Stimulated activated CD4-positive, alpha-beta T cell treated with anti-CD3 and anti-CD28 coated beads, Interleukin-12 subunit alpha, Interleukin-12 subunit beta, amount 100 ng/mL, for 4 hours (primary cell): ENCODE measurements around the gene C2CD4D.
"Not testable (repeated sequence)": the region's sequence is repeated elsewhere in the genome, so short reads cannot be mapped to it uniquely, and the experiment has no call there.

Source experiments
- DNase-seq: peaks from one replicate; pipeline ENCODE4 v3.0.0-alpha.2; 2020

C2CD4D gene

DNA sequence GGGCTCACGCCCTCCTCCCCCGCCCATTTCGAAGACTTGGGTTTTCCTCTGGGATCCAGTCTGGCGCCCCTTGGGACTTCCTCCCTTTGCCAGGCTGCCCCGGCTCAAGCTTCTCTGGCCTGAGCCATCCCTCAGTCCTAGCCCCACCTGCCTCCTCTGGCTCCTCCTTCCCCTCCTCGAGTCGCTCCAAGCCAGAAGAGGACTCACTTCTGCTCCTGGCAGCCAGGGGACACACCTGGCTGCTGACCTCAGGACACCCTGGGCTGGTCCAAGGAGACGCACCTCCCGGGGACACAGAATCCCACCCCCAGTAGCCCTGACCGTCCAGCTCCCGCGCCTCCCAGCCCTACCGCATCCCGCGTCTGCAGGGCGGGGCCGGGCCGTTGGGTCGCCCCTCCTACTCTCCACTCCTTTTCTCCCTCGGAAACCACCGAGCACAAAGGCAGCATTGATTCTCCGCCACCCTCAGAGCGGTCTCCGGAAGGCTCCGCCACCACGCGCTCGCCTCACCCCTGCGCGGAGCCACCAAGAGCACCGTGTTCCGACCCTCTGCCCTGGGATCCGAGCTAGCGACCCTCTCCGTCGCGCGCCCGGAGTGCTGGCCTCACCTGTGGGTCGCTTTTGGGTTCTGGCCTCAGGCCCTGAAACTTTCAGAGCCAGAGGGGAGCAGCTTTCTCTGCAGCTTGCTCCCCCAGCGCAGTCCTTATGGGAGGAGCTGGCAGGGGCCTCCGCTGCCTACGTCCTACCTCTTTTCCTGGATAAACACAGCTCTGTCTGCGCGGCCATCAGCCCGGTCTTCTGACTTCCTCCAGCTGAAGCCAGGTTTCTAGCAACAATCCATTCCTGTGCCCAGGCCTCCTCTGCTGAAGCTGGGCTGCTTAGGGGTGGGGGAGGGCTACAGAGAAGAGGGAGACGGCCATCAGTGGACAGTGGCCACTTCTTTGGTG is at the start of gene C2CD4D:
Gene C2CD4D, minus strand, starts transcription at position 364 of the 947 bp plus-strand sequence. CDS start 831 bp downstream, outside the sequence.
- peak; percentile 61 for DNase-seq

DNA sequence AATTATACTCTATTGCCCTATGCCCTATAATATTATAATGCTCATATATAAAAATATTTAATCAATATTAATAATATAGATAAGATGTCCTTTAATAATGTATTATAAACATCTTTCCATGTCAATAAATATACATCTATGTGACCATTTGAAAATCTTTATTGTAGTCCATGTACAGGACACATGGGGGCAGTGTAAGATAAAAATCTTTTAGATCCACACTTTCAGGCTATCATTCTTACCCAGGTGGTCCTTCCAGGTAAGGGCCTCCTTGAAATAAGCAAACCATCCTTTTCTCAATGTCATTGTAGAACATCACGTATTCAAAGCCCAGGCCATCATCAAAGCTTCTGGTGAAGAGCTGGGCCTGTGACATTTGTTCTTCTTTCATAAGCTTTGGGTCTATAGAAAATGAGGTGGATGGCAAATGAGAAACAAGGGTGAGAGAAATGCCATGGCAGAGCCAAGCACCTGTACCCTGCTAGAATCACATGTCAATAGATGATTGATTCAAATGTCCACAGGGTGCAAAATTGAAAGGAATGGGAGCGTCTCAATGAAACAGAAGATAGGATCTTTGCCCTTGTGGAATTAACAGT is 49.5 kb upstream of the C2CD4D start:
- no peak for DNase-seq

DNA sequence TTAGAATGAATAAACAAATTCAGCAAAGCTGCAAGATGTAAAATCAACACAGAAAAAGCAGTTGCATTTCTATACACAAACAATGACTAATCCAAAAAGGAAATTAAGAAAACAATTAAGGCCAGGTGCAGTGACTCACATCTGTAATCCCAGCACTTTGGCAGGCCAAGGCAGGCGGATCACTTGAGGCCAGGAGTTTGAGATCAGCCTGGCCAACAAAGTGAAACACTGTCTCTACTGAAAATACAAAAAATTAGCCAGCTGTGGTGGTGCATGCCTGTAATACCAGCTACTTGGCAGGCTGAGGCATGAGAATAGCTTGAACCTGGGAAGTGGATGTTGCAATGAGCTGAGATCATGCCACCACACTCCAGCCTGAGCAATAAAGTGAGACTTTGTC is 47.4 kb upstream of the C2CD4D start:
- no peak for DNase-seq

DNA sequence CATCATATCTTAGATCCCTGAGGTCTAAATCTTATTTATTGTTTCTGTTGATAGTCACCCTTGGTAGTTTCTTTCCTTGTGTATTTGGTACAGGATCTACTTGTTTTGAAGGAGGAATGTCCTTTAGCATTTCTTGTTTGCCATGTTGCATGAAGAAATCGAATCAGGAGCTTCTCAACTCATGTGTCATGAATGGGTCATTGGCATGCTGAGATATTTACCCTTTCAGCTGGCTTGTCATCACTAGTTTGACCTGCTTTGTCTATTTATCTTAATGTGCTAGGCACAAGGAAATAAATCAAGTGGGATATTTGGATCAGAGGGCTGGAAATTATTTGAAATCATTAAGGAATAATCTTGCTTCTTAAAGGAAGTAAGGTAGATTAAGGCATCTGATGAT is 45.9 kb upstream of the C2CD4D start:
- no peak for DNase-seq

DNA sequence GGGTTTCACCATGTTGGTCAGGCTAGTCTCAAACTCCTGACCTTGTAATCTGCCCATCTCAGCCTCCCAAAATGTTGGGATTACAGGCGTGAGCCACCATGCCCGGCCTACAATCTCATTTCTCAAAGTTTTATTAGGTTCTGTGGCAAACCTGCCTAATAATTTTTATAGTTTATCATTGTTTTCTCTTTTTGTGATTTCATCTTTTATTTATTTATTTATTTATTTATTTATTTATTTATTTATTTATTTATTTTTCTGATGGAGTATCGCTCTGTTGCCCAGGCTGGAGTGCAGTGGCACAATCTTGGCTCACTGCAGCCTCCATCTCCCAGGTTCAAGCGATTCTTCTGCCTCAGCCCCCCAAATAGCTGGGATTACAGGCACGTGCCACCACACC is 45.3 kb upstream of the C2CD4D start:
- DNase-seq = not testable (repeated sequence)

DNA sequence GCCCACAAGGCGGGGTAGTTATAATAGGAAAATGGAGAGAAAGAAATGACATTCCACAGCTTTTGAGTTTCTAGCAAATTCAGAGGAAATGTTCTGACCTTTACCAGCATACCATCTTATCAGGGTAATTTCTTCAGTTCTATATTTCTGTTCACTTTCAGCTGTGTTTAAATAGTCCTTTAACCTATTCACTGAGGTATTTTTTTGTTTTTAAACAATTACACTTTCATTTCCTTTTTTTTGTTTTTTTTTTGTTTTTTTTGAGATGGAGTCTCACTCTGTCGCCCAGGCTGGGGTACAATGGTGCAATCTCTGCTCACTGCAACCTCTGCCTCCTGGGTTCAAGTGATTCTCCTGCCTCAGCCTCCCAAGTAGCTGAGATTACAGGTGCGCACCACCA is 44.8 kb upstream of the C2CD4D start:
- DNase-seq = not testable (repeated sequence)

DNA sequence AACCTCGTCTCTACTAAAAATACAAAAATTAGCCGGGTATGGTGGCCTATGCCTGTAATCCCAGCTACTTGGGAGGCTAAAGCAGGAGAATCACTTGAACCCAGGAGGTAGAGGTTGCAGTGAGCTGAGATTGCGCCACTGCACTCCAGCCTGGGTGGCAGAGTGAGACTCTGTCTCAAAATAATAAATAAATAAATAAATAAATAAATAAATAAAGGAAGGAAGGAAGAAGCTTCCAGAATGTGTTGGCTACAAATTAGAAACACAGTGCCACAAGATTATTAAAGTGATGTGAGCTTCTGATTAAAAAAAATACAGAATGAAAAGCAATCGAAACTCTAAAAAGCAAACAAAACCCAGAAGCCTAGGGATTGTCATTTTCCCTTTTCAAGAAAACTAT is 44.3 kb upstream of the C2CD4D start:
- not testable (repeated sequence) for DNase-seq

DNA sequence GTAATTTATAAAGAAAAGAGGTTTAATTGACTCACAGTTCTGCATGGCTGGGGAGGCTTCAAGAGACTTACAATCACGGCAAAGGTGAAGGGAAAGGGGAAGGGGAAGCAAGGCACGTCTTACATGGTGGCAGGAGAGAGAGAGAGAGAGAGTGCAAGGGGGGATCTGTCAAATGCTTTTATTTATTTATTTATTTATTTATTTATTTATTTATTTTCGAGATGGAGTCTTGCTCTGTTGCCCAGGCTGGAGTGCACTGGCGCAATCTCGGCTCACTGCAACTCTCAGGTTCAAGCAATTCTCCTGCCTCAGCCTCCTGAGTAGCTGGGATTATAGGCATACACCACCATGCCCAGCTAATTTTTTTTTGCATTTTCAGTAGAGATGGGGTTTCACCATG is 43.3 kb upstream of the C2CD4D start:
- DNase-seq = not testable (repeated sequence)

DNA sequence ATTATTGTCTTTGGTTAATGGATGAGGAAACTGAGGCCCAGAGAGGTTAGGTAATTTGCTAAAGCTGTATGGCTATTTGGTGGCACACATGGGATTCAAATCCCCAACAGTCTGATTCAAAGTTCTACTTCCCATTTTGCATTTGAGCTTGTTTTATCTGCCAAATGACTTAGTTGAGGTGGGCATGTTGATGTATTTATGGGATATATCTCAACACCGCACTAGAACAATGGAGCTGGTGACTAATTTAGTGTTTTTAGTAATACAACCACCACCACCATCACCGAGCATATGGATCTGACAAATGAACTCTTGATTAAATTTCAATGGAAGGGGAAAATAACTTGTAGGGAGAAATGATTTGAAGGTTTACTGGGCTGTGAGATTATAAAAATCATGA is 42.8 kb upstream of the C2CD4D start:
- DNase-seq = no peak

DNA sequence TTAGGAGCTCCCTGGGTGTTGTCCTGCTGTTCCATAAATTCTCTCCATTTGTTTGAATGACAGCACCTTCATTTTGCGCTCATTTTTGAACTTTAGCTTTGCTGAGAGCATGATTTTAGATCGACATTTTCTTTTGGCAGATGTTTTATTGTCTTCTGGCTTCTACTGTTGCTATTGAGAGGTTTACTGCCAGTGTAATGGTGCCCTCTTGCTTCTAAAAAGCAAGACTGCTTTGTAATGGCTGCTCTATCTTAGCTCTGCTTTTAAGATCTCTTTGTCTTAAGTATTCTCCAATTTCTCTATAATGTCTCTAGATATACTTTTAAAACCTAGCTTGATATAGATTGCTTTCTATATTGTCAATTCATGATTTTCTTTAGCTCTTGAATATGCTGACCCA is 41.9 kb upstream of the C2CD4D start:
- no peak for DNase-seq

DNA sequence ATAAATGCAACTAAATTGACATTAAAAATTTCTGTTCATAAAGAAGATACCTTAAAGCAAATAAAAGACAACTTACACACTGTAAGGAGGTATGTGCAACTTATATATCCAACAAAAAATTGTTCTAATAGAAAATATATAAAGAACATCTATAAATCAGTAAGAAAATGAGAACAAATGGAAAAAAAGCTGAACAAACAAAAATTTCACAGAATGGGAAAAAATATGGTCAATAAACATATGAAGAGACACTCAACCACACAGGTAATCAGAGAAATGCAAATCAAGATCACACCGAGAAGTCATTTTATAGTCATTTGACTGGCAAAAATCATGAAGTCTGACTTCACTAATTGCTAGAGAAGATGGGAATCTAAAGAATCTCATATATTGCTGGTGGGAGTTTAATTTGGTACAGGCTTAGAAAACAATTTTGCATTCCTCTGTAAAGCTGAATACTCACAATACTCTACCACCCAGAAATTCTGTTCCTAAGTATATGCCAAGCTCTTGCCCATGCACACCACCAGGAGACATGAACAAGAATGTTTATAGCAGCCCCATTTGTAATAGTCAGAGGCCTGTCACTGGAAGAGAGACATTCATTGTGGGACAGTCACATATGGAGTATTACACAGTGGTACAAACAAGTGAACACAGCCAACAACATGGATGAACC is 35.9 kb upstream of the C2CD4D start:
- DNase-seq = no peak

DNA sequence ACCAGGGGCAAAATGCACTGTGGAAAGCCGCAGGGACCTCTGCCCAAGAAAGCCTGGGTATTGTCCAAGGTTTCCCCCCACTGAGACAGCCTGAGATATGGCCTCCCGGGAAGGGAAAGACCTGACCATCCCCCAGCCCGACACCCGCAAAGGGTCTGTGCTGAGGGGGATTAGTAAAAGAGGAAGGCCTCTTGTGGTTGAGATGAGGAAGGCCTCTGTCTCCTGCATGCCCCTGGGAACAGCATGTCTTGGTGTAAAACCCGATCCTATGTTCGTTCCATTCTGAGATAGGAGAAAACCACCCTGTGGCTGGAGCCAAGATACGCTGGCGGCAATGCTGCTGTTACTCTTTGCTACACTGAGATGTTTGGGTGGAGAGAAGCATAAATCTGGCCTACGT is 33.2 kb upstream of the C2CD4D start:
- not testable (repeated sequence) for DNase-seq

DNA sequence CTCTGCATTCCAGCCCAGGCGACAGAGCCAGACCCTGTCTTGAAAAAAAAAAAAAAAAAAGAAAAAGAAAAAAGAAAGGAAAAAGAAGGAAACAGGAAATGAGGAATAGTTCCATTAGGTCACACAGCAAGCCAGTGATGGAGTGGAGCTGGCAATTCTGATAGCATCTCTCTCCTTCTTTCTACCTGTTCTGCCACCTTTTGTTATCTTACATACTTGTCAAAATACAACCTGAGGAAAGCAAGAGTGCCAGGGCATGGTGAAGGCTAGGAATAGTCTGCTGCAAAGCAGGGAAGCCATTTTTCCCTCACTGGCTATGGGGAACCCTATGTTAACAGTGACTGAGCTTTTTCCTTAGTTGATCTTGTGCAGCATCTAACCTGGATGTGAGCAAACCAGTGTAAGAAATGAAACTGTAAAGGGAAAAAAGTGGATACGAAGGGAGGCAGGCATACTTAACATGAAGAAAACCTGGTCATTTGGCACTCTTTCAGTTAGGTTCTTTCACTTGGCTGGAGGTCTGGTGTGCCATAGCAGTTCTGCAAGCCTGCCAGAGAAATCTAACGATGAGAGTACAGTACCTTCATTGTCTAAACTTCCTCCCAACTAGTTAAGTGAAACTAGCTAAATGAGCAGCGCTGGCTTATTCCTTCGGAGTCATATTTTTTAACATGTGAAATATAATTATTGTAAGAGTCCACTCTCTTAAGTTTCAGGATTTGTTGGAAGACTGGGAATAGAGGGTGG is 31.8 kb upstream of the C2CD4D start:
- DNase-seq = no peak

DNA sequence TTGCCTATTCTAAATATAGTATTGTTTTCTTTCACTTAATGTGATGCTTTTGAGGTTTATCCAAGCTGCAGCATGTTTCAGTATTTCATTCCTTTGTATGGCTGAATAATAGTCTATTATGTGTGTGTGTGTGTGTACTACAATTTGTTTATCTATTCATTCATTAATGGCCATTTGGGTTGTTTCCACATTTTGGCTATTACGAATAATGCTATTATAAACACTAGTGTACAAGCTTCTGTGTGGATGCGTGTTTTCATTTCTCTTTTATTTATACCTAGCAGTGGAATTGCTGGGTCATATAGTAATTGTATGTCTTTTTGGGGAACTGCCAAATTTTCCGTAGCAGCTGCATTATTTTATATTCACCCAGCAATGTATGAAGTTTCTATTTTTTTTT is 28.9 kb upstream of the C2CD4D start:
- DNase-seq = no peak

DNA sequence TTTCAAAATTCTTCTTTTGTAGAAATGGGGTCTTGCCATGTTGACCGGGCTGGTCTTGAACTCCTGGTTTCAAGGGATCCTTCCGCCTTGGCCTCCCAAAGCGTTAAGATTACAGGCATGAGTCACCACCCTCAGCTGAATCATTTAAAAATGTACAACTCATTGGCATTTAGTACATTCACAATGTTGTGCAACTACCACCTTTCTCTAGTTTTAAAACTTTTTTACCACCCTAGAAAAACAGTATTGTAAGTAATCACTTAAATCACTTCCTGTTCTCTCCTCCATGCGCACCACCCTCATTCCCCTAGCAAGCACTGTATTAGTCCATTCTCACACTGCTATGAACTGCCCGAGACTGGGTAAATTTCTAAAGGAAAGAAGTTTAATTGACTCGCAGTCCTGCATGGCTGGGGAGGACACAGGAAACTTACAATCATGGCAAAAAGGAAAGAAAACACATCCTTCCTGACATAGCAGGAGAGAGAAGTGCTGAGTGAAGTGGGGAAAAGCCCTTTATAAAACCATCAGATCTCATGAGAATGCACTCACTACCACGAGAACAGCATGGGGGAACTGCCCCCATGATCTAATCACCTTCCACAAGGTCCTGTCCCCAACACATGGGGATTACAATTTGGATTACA is 28.3 kb upstream of the C2CD4D start:
- DNase-seq = no peak

DNA sequence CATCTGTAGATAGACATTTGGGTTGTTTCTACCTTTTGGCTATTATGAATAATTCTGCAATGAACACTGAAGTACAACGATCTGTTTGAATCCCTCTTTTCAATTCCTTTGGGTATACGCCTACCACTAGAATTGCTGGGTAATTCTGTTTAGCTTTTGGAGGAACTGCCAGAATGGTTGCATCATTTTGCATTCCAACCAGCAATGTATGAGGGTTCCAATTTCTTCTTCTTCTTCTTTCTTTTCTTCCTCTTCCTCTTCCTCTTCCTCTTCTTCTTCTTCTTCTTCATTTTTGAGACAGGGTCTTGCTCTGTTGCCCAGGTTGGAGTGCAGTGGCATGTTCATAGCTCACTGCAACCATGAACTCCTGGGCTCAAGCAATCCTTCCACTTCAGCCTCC is 27.7 kb upstream of the C2CD4D start:
- no peak for DNase-seq

DNA sequence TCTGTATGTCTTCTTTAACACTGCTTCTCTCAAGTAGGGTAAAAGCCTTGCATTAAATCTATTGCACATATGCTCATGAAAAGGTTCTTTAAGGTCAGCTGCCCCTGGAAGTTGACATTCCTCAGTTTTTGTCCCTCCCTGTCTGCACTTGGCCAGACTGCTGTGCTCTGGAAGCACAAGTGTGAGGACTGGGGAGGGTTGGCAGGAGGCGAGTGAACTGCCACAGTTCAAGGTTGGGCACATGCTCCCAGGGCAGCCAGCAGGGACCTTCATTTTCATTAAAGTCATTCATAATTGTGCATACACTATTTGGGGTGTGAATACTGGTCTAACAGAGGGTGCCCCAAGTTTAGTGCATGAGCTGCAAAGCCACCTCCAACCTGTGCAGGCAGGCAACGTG is 24.8 kb upstream of the C2CD4D start:
- DNase-seq = no peak

DNA sequence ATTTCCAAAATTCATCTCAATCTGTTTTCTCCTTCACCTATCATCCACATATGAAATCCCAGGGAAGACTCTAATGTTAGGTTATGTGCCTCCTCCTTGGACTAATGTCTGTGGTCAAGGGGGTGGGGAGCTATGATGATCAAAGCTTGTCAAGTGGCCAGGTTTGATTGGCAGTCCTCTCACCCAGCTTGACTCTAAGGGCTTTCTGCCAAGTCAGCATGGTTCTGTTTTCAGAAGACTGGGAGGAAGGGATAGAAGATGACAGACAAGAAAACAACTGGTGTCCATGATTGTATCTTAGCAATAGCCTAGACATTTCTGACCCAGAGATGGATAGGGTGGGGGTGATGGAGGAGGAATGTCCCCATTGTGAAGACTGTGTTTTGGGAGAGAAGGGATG is 23.0 kb upstream of the C2CD4D start:
- no peak for DNase-seq

DNA sequence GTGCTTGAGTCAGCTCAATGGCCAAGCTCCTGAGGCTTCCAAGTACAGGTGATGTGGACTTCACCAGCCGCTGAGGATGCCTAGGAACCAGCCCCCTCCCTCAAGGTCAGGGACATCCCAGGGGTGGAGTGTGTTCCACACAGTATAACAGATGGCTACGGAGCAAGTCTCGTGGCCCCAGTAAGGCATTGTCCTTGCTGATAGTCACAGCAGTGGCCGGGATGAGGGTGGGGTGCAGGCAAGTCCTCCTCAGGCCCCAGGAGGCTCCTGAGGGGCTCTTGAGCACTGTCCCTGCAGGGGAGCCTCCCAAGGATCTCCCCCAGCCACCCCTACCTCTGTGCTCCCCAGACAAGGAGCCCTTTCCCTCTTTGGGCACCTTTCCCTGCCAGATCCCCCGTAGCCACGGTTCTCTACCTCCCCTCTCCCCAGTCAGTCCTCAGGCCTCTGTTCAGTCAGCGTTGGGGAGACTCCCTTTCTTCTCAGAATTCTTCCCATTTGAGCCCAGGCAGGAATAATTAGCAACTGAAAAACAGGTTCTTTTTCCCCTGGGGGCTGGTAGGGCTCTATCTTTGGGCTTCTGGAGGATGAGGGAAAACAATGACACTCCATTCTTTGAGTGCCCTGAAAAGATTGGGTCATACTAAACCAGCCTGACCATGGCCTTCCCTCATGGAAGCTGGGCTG is 21.0 kb upstream of the C2CD4D start:
- no peak for DNase-seq

DNA sequence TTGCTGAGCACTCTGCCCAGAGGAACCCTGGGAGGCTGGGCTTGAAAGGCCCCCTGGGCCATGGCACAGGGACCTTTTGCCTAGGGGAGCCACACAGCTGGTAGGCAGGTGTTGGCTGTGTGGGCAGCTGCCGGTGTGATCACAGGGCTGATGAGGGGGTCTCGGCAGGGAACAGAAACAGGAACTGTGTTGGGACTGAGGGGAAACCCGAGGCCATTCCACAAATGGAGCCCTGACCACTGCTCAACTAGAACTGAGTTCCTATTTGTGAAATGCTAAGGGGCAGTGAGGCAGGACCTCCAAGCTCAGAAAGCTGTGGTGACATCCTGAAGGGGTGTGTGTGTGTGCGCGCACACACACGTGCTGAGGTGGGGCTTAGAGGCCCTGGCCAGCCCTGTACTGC is 20.3 kb upstream of the C2CD4D start:
- no peak for DNase-seq

DNA sequence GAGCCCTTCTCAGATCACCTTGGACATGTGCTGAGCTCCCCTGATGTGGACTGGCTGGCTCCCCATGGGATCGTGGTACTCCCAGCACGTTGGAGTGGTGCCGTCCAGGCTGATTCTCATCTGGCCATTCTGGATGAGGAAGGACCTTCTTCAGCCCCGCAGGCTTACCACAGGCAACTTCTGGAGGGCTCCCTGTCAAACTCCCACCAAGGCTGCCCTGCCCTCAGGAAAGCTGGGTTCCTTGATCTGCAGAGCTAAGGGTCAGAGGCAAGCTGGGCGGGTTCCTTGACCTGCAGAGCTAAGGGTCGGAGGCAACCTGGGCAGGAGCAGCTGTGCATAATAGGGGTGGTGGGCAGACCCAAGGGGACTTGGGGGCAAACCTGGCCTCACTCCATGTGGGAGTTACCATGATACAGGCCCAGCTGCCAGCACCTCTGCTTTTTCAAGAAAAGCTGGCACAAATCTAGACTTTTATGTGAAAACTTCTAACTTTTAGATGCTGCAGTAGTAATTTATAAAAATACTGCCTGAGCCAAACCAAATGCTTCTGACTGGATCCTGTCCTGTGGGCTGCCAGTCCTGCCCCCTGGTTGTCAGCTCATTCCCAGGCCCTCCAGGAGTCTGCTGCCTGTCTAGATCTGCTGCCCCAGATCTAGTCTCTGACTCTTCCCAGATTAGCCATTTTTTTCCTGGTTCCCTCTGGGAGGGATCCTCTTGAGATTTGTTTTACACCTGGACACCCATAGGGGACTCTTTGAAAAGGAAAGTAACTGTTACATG is 19.5 kb upstream of the C2CD4D start:
- no peak for DNase-seq
